ENCODE data around the gene RCAN1. TPM values are rescaled to one million over a fixed set of nuclear protein-coding genes. Genes with fewer than 3 reads are reported as not detected.

The RCAN1 gene
- total and polyA plus RNA-seq, 2 of the 8 experiments (the other 6 are each of a cell fraction or from before 2014, with no cell fraction given): 1.7 to 6.4 TPM

GRCh38 chr21:34569381-34569979 lies 45.4 kb downstream of the RCAN1 start:
- CTCF ChIA-PET (ENCODE audit: partially characterized antibody): interaction anchor here (1.8 to 2.5 kb wide), 2 partner anchors 11 to 13 kb away, joined by 4 to 13 read pairs; no protein-coding TSS in a partner anchor
- H3K79me1 ChIP-seq (ENCODE audit: low read depth, low read length): no peaks in the 10 kb centered on the region
- POLR2A ChIA-PET (ENCODE audit: partially characterized antibody): no interaction called here
- no peaks in the 10 kb centered on the region for H3K36me3 ChIP-seq (ENCODE audit: control insufficient read depth in 2 of 4, insufficient read depth in 4 of 4, low read length in 3 of 4)
- no peak overlapping the region for H3K4ac ChIP-seq (replicated peaks; ENCODE audit: insufficient read length, low read depth, low read length)
- no peak overlapping the region for H2BK12ac ChIP-seq (ENCODE audit: low read depth, low read length)
- H3K18ac ChIP-seq (ENCODE audit: extremely low read depth, low read length): no peak overlapping the region
- no peaks in the 10 kb centered on the region for H4K20me1 ChIP-seq (replicated peaks in 1 of 2; ENCODE audit: control insufficient read depth in 1 of 2, insufficient read depth in 2 of 2, low read length in 2 of 2)
- FAIRE-seq (no peak), DNase-seq (ENCODE audit: low read depth in 1 of 2, low spot score in 2 of 2) (no peak)
- no peak overlapping the region for H2BK120ac ChIP-seq (replicated peaks; ENCODE audit: low read depth, low read length)
- no peaks in the 10 kb centered on the region; a peak in 1 of 7 replicates for H3K27me3 ChIP-seq (replicated peaks in 1 of 4; ENCODE audit: control insufficient read depth in 3 of 4, extremely low read depth in 1 of 4, insufficient read depth in 3 of 4, low read length in 3 of 4)
- no peak overlapping the region for H3K56ac ChIP-seq (replicated peaks; ENCODE audit: insufficient read length, low read depth, low read length)
- no peaks in the 10 kb centered on the region for H3K23me2 ChIP-seq (ENCODE audit: low read depth, low read length)
- no peak overlapping the region for H3K14ac ChIP-seq (ENCODE audit: insufficient read length)
- H3K4me3 ChIP-seq (ENCODE audit: extremely low read depth in 1 of 4, insufficient read depth in 2 of 4, low read depth in 3 of 4, low read length in 4 of 4): no peak overlapping the region
- no peak overlapping the region for H3K4me2 ChIP-seq (ENCODE audit: insufficient read depth in 1 of 2, low read depth in 2 of 2, low read length in 2 of 2)
- no peak overlapping the region for H4K5ac ChIP-seq (ENCODE audit: insufficient read length, low read depth, low read length)
- H2BK20ac ChIP-seq (ENCODE audit: low read length): no peak overlapping the region
- no peaks in the 10 kb centered on the region for H3K79me2 ChIP-seq (ENCODE audit: control insufficient read depth in 1 of 2, insufficient read depth in 2 of 2, low read length in 2 of 2)
- H2AFZ ChIP-seq (ENCODE audit: low read length): no peak overlapping the region
- WGBS, 2 experiments (ENCODE audit: extremely low coverage in 1 of 2, insufficient coverage in 1 of 2, insufficient read length in 1 of 2, insufficient replicate concordance in 2 of 2, low coverage in 1 of 2, low lambda C conversion rate in 2 of 2, missing lambda C conversion rate in 1 of 2): 89% methylated on average over 4 of the region's 4 CpGs; no CpG with 5 or more reads in 1 of the 2 experiments
- H2AK5ac ChIP-seq (ENCODE audit: low read depth, low read length): no peak overlapping the region
- no peaks in the 10 kb centered on the region for H3K9me3 ChIP-seq (ENCODE audit: insufficient read depth in 2 of 2, low read depth in 1 of 2, low read length in 1 of 2)
- H4K91ac ChIP-seq (replicated peaks; ENCODE audit: insufficient read length, low read length): no peak overlapping the region
- no peak overlapping the region for H4K8ac ChIP-seq (ENCODE audit: extremely low read depth, insufficient read depth, low read length)
- H3K9ac ChIP-seq (replicated peaks in 1 of 4; ENCODE audit: extremely low read depth in 1 of 4, low read depth in 3 of 4, low read length in 3 of 4): no peak overlapping the region
- H3K23ac ChIP-seq (ENCODE audit: insufficient read length): no peak overlapping the region
- H3K4me1 ChIP-seq (replicated peaks in 1 of 4; ENCODE audit: control insufficient read depth in 3 of 4, insufficient read depth in 4 of 4, low read length in 3 of 4): no peaks in the 10 kb centered on the region
- H3K27ac ChIP-seq (ENCODE audit: low read depth, low read length): no peak overlapping the region
- H2BK5ac ChIP-seq (ENCODE audit: low read depth, low read length): no peak overlapping the region
- H2BK15ac ChIP-seq (ENCODE audit: low read length): no peak overlapping the region
- TF ChIP-seq GABPA (IDR thresholded peaks at IDR 0.05; ENCODE audit: borderline replicate concordance, insufficient read depth, low read length) (no peak), SP2 (IDR thresholded peaks at IDR 0.05; ENCODE audit: low read length) (no peak), SUZ12 (IDR thresholded peaks at IDR 0.05; ENCODE audit: low read length) (no peak), NANOG (IDR thresholded peaks at IDR 0.05; ENCODE audit: insufficient read depth, low read depth, low read length, poor library complexity, severe bottlenecking) (no peak), MAX (IDR thresholded peaks at IDR 0.05) (no peak), ZNF274 (IDR thresholded peaks at IDR 0.05; ENCODE audit: borderline replicate concordance, extremely low read depth, low read length) (no peak), JUN (IDR thresholded peaks at IDR 0.05; ENCODE audit: low read depth, low read length) (no peak), JUND (IDR thresholded peaks at IDR 0.05; ENCODE audit: low read length) (no peak), HDAC2 (IDR thresholded peaks at IDR 0.05; ENCODE audit: borderline replicate concordance in 1 of 2, low read depth in 2 of 2, low read length in 2 of 2) (no peak), KDM1A (IDR thresholded peaks at IDR 0.05; ENCODE audit: borderline replicate concordance, low read length) (no peak), RAD21 (IDR thresholded peaks at IDR 0.05 in 1 of 2, conservative IDR thresholded peaks at IDR 0.05 in 1 of 2; ENCODE audit: low read depth in 2 of 2, low read length in 2 of 2) (no peak), FOSL1 (IDR thresholded peaks at IDR 0.05; ENCODE audit: insufficient read depth, low read depth, low read length) (no peak)
